SK-N-SH (cell line): ENCODE results near the gene SORL1. TPM values are rescaled to one million over a fixed set of nuclear protein-coding genes. Genes with fewer than 3 reads are reported as not detected.

Experiments used
- CTCF ChIA-PET: fragments of 300-600, 350-600 bp; formaldehyde crosslinking; extraction: SDS; loops from one replicate; lab custom pipeline; 2021; lab: Yijun Ruan, JAX
- POLR2A ChIA-PET: fragments of 350-600 bp; sonication (Branson Sonifier 250); formaldehyde crosslinking; extraction: SDS; loops from one replicate; lab custom pipeline; 2020; ENCODE audit warnings: antibody characterized with exemption, inconsistent platforms; lab: Yijun Ruan, JAX
- DNase-seq: peaks from one replicate; pipeline ENCODE4 v3.0.0; 2012
- H2AFZ ChIP-seq: fragments of 200-600 bp; sonication (generic); 2 replicates; pipeline ENCODE4 v1.8.1; 2016; ENCODE audit warnings: antibody characterized with exemption, mild to moderate bottlenecking, low read depth
- H3F3A ChIP-seq: fragments of 200-600 bp; sonication (generic); replicated peaks from 2 replicates; pipeline ENCODE3; 2016; ENCODE audit warnings: antibody characterized with exemption, mild to moderate bottlenecking; ENCODE audit not compliant: insufficient read depth
- H3K27ac ChIP-seq, 2 experiments: fragments of 200-500 bp in 1 of 2; fragments of 200-600 bp in 1 of 2; sonication (Bioruptor generic) in 1 of 2; sonication (generic), shearing (Covaris generic) in 1 of 2; 2 replicates each; pipeline versions ENCODE4 v1.5.1 to v1.6.1; 2014 to 2016; ENCODE audit warnings: low read depth in 2 of 2, inconsistent platforms in 1 of 2, low read length in 1 of 2, mild to moderate bottlenecking in 1 of 2, mixed read lengths in 1 of 2
- H3K27me3 ChIP-seq: fragments of 200-600 bp; sonication (generic), shearing (Covaris generic); 2 replicates; pipeline ENCODE4 v1.6.1; 2016; ENCODE audit warnings: mixed run types; ENCODE audit not compliant: insufficient read depth
- H3K36me3 ChIP-seq, 2 experiments: fragments of 200-500 bp in 1 of 2; fragments of 200-600 bp in 1 of 2; sonication (Bioruptor generic) in 1 of 2; sonication (generic) in 1 of 2; replicated peaks in 1 of 2; 2 replicates each; pipeline versions ENCODE3 to v1.5.1; 2014 to 2016; ENCODE audit warnings: low read length in 1 of 2, mild to moderate bottlenecking in 1 of 2; ENCODE audit not compliant: insufficient read depth in 2 of 2, control insufficient read depth in 1 of 2
- H3K4me1 ChIP-seq, 2 experiments: fragments of 200-500 bp in 1 of 2; fragments of 200-600 bp in 1 of 2; sonication (Bioruptor generic) in 1 of 2; sonication (generic), shearing (Covaris generic) in 1 of 2; 2 replicates each; pipeline versions ENCODE4 v1.5.1 to v1.6.1; 2014 to 2016; ENCODE audit warnings: low read depth in 1 of 2, low read length in 1 of 2, mixed run types in 1 of 2; ENCODE audit not compliant: insufficient read depth in 2 of 2, control insufficient read depth in 1 of 2
- H3K4me2 ChIP-seq: fragments of 200-600 bp; sonication (generic), shearing (Covaris generic); 2 replicates; pipeline ENCODE4 v1.6.1; 2017; ENCODE audit warnings: mixed run types
- H3K4me3 ChIP-seq, 2 experiments: fragments of 200-500 bp in 1 of 2; fragments of 200-600 bp in 1 of 2; sonication (Bioruptor generic) in 1 of 2; sonication (generic), shearing (Covaris generic) in 1 of 2; 2 replicates each; pipeline versions ENCODE4 v1.5.1 to v1.8.1; 2014 to 2016; ENCODE audit warnings: low read depth in 2 of 2, inconsistent platforms in 1 of 2, low read length in 1 of 2, mild to moderate bottlenecking in 1 of 2, mixed read lengths in 1 of 2, moderate library complexity in 1 of 2
- H3K79me2 ChIP-seq: fragments of 200-600 bp; sonication (generic); 2 replicates; pipeline ENCODE4 v1.8.1; 2017; ENCODE audit warnings: mild to moderate bottlenecking; ENCODE audit not compliant: insufficient read depth
- H3K9ac ChIP-seq: fragments of 200-600 bp; sonication (generic); 2 replicates; pipeline ENCODE4 v1.6.1; 2017; ENCODE audit warnings: mixed run types
- H3K9me2 ChIP-seq: fragments of 200-600 bp; sonication (generic); 2 replicates; pipeline ENCODE4 v1.6.1; 2017; ENCODE audit warnings: mixed run types
- H3K9me3 ChIP-seq: fragments of 200-600 bp; sonication (generic); 2 replicates; pipeline ENCODE4 v1.6.1; 2017; ENCODE audit warnings: mixed run types, mild to moderate bottlenecking, moderate library complexity
- H4K20me1 ChIP-seq: fragments of 200-600 bp; sonication (generic); 2 replicates; pipeline ENCODE4 v1.6.1; 2017; ENCODE audit warnings: mild to moderate bottlenecking, mixed run types; ENCODE audit not compliant: insufficient read depth
- CHD2 ChIP-seq: fragments of 150-350 bp; IDR thresholded peaks from 2 replicates; pipeline ENCODE4 v1.6.1; 2018; ENCODE audit warnings: low read length; ENCODE audit not compliant: partially characterized antibody
- FOXJ3 ChIP-seq: sonication (generic); formaldehyde crosslinking; IDR thresholded peaks from 2 replicates; pipeline ENCODE4 v1.5.1; 2020; ENCODE audit warnings: mild to moderate bottlenecking, missing genetic modification reagents
- GATA2 ChIP-seq: sonication (generic); formaldehyde crosslinking; IDR thresholded peaks from 2 replicates; pipeline ENCODE4 v1.5.0; 2020; ENCODE audit warnings: mild to moderate bottlenecking, missing genetic modification reagents
- NFIC ChIP-seq: IDR thresholded peaks from 2 replicates; pipeline ENCODE4 v1.4.0; 2012; ENCODE audit warnings: borderline replicate concordance
- RAD21 ChIP-seq: IDR thresholded peaks from 2 replicates; pipeline ENCODE4 v1.6.1; 2012; ENCODE audit warnings: mild to moderate bottlenecking, low read length
- TAF1 ChIP-seq: IDR thresholded peaks from 2 replicates; pipeline ENCODE4 v1.6.1; 2012; ENCODE audit warnings: low read depth, mild to moderate bottlenecking, low read length, moderate library complexity, borderline replicate concordance
- YY1 ChIP-seq: IDR thresholded peaks from 2 replicates; pipeline ENCODE4 v1.4.0; 2012; ENCODE audit warnings: low read depth, mild to moderate bottlenecking
- WGBS: methylation state at CpG from one replicate; pipeline ENCODE4 v1.1.6; 2017; ENCODE audit warnings: low lambda C conversion rate; 5-methylcytosine and 5-hydroxymethylcytosine counted together
- polyA plus RNA-seq, 3 experiments: library from polyadenylated mRNA; depleted of rRNA; stranded (reverse); fragments of >200 nt; gene quantifications; 2 replicates each; pipeline ENCODE4 v1.2.3, GENCODE V29; 2012
- TF ChIP-seq, protein P1 (sequence below): fragments of 150-350 bp; IDR thresholded peaks from 2 replicates; pipeline ENCODE4 v1.6.1; 2016; ENCODE audit warnings: mild to moderate bottlenecking, low read depth, low read length
- TF ChIP-seq, protein P2 (sequence below): IDR thresholded peaks from 2 replicates; pipeline ENCODE4 v1.4.0; 2012; ENCODE audit warnings: low read depth
- TF ChIP-seq, protein P3 (sequence below): fragments of 200-600 bp; sonication (generic); IDR thresholded peaks from 2 replicates; pipeline ENCODE4 v1.6.1; 2017; ENCODE audit warnings: antibody characterized with exemption, mild to moderate bottlenecking, moderate library complexity
- TF ChIP-seq, protein P4 (sequence below): IDR thresholded peaks from 2 replicates; pipeline ENCODE4 v1.6.1; 2012; ENCODE audit warnings: mild to moderate bottlenecking, low read depth, low read length, moderate library complexity

SORL1 gene
- polyA plus RNA-seq, 1 of the 3 experiments (the other 2 are of a cell fraction) = 7.1 TPM

DNA sequence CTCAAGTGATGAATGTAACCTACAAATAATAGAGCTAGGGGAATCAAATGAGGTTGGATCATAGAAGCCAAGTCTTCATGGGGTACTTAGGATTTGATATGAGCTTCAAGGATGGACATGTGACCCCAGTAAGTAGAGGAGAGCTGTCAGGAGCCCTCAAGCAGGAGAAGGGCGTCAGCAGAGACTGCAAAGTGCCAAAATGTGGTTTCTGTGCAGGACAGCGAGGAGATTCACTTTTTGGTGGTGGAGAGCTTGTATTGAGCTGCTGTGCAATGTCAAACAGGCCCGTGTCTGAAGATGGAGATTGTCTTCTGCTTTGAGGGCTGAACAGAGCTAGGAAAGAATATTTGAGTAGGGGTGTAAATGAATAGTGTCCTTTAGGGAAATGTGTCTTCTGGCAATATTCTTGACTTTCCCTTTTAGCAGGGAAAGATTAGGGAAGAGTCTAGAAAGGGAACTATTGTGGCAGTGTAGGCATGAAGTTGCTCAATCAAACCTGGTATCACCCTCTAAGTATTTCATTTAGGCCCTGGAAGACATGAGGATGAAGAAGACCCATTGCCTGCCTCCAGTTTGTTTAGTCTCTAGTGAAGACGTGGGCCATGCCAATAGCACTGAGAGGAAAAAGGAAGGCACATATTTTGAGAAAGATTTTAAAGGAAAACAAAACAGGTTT, 31.8 kb downstream of the SORL1 start (continued):
- TF ChIP-seq, protein P1, sequence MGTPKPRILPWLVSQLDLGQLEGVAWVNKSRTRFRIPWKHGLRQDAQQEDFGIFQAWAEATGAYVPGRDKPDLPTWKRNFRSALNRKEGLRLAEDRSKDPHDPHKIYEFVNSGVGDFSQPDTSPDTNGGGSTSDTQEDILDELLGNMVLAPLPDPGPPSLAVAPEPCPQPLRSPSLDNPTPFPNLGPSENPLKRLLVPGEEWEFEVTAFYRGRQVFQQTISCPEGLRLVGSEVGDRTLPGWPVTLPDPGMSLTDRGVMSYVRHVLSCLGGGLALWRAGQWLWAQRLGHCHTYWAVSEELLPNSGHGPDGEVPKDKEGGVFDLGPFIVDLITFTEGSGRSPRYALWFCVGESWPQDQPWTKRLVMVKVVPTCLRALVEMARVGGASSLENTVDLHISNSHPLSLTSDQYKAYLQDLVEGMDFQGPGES = no peak
- TF ChIP-seq, protein P2, sequence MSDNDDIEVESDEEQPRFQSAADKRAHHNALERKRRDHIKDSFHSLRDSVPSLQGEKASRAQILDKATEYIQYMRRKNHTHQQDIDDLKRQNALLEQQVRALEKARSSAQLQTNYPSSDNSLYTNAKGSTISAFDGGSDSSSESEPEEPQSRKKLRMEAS = no peak
- TF ChIP-seq, protein P3, sequence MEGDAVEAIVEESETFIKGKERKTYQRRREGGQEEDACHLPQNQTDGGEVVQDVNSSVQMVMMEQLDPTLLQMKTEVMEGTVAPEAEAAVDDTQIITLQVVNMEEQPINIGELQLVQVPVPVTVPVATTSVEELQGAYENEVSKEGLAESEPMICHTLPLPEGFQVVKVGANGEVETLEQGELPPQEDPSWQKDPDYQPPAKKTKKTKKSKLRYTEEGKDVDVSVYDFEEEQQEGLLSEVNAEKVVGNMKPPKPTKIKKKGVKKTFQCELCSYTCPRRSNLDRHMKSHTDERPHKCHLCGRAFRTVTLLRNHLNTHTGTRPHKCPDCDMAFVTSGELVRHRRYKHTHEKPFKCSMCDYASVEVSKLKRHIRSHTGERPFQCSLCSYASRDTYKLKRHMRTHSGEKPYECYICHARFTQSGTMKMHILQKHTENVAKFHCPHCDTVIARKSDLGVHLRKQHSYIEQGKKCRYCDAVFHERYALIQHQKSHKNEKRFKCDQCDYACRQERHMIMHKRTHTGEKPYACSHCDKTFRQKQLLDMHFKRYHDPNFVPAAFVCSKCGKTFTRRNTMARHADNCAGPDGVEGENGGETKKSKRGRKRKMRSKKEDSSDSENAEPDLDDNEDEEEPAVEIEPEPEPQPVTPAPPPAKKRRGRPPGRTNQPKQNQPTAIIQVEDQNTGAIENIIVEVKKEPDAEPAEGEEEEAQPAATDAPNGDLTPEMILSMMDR = no peak

DNA sequence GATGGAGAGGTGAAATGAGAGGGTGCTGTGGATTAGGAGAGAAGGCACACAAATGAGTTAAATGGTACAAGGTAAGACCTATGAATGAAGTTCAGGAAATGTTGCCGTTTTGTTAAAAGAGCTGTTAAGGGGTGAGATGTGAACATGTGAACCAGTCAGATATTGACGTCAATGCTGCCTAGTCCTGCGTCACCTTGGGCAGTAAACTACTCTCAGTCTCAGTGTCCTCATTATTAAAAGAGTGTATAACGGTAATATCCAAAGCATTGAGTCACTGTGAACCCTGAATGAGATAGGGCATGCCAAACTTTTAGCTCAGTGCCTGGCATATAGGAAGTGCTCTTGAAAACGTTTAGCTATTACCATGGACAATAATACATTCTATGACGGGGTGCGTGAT, 33.1 kb downstream of the SORL1 start:
- H3K36me3 ChIP-seq = no peaks in the 10 kb centered on the region
- no peaks in the 10 kb centered on the region for H3F3A ChIP-seq
- 81% methylated on average over 7 of the region's 7 CpGs for WGBS
- no peaks in the 10 kb centered on the region for H3K9me3 ChIP-seq
- H3K79me2 ChIP-seq = no peaks in the 10 kb centered on the region
- POLR2A ChIA-PET = no interaction called here
- H4K20me1 ChIP-seq = no peaks in the 10 kb centered on the region
- DNase-seq = no peak
- CTCF ChIA-PET = interaction anchor here (1.2 kb wide), 1 partner anchor 11 kb away, joined by 3 read pairs; no protein-coding TSS in a partner anchor
- TF ChIP-seq RAD21 (no peak), YY1 (no peak), CHD2 (no peak)
- TF ChIP-seq, protein P3 = no peak
- no peak overlapping the region for H3K9ac ChIP-seq
- no peak overlapping the region for H3K4me2 ChIP-seq
- H3K4me1 ChIP-seq = peaks cover 0 to 13% of the 10 kb centered on the region in 2 experiments; a peak in 1 of 4 replicates
- no peak overlapping the region for H3K4me3 ChIP-seq
- no peaks in the 10 kb centered on the region for H3K9me2 ChIP-seq
- no peaks in the 10 kb centered on the region for H3K27me3 ChIP-seq
- no peak overlapping the region for H2AFZ ChIP-seq
- no peak overlapping the region for H3K27ac ChIP-seq

DNA sequence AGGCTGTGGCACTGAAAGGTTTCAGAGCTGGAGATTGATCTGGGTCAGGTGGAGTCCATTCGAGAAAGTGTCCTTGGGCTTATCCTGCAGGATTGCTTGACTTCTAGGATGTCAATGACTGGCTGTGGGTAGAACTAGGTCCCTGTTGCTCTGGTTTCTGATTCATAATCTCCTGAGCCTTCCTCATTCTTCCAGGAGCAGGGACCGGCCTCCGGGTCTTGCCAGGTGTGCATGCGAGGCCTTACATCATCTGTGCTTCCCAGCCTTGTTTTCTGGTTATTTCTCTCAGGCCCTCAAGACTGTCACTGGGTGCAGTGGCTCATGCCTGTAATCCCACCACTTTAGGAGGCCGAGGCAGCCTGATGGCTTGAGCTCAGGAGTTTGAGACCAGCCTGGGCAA, 33.9 kb downstream of the SORL1 start:
- no peaks in the 10 kb centered on the region for H3K79me2 ChIP-seq
- no peak overlapping the region for H3K27ac ChIP-seq
- CTCF ChIA-PET = no interaction called here
- whole genome bisulfite sequencing = 71% methylated on average over 5 of the region's 5 CpGs
- no peaks in the 10 kb centered on the region for H4K20me1 ChIP-seq
- peaks cover 0 to 13% of the 10 kb centered on the region in 2 experiments; a peak in 1 of 4 replicates for H3K4me1 ChIP-seq
- H3K9ac ChIP-seq = no peak overlapping the region
- H3K4me2 ChIP-seq = no peak overlapping the region
- no peaks in the 10 kb centered on the region for H3K27me3 ChIP-seq
- H3K4me3 ChIP-seq = no peak overlapping the region
- H3K36me3 ChIP-seq = no peaks in the 10 kb centered on the region
- no peak for DNase-seq
- TF ChIP-seq NFIC (no peak), RAD21 (no peak), TAF1 (no peak), GATA2 (CRISPR knock-in tag) (no peak), FOXJ3 (CRISPR knock-in tag) (no peak)
- TF ChIP-seq, protein P1 = no peak
- TF ChIP-seq, protein P4, sequence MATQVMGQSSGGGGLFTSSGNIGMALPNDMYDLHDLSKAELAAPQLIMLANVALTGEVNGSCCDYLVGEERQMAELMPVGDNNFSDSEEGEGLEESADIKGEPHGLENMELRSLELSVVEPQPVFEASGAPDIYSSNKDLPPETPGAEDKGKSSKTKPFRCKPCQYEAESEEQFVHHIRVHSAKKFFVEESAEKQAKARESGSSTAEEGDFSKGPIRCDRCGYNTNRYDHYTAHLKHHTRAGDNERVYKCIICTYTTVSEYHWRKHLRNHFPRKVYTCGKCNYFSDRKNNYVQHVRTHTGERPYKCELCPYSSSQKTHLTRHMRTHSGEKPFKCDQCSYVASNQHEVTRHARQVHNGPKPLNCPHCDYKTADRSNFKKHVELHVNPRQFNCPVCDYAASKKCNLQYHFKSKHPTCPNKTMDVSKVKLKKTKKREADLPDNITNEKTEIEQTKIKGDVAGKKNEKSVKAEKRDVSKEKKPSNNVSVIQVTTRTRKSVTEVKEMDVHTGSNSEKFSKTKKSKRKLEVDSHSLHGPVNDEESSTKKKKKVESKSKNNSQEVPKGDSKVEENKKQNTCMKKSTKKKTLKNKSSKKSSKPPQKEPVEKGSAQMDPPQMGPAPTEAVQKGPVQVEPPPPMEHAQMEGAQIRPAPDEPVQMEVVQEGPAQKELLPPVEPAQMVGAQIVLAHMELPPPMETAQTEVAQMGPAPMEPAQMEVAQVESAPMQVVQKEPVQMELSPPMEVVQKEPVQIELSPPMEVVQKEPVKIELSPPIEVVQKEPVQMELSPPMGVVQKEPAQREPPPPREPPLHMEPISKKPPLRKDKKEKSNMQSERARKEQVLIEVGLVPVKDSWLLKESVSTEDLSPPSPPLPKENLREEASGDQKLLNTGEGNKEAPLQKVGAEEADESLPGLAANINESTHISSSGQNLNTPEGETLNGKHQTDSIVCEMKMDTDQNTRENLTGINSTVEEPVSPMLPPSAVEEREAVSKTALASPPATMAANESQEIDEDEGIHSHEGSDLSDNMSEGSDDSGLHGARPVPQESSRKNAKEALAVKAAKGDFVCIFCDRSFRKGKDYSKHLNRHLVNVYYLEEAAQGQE = no peak
- no peaks in the 10 kb centered on the region for H3K9me2 ChIP-seq
- no peaks in the 10 kb centered on the region for H3K9me3 ChIP-seq
- H3F3A ChIP-seq = no peaks in the 10 kb centered on the region
- no peak overlapping the region for H2AFZ ChIP-seq
- POLR2A ChIA-PET = no interaction called here
